Testis (tissue), 3 donors: ENCODE data around the gene EMC8. TPM values are rescaled to one million over a fixed set of nuclear protein-coding genes. Genes with fewer than 3 reads are reported as not detected.

ENCODE experiments used
- DNase-seq: peaks from one replicate; pipeline ENCODE4 v3.0.0-alpha.2; 2019
- H3K27ac ChIP-seq, 2 donors: fragments of 200-600 bp; sonication (generic); one replicate each; pipeline ENCODE4 v1.5.1; 2019
- H3K27me3 ChIP-seq: fragments of 200-600 bp; sonication (generic); one replicate; pipeline ENCODE4 v1.5.1; 2019
- H3K36me3 ChIP-seq: fragments of 200-600 bp; sonication (generic); one replicate; pipeline ENCODE4 v1.5.1; 2017; ENCODE audit warnings: low read depth; ENCODE audit errors: missing control alignments
- H3K4me1 ChIP-seq: fragments of 200-600 bp; sonication (generic); one replicate; pipeline ENCODE4 v1.5.1; 2019
- H3K4me3 ChIP-seq, 2 donors: fragments of 200-600 bp; sonication (generic); one replicate each; pipeline ENCODE4 v1.5.1; 2017 to 2019
- H3K9me3 ChIP-seq: fragments of 200-600 bp; sonication (generic); one replicate; pipeline ENCODE4 v1.5.1; 2017
- CTCF ChIP-seq, 3 experiments: fragments of 450-650 bp in 2 of 3; fragments of 200-600 bp in 1 of 3; sonication (generic) in 1 of 3; IDR thresholded peaks; one replicate each; pipeline ENCODE4 v1.5.1; 2016 to 2019; ENCODE audit warnings: antibody characterized with exemption in 3 of 3, mild to moderate bottlenecking in 2 of 3, moderate library complexity in 1 of 3
- POLR2A ChIP-seq: fragments of 450-650 bp; IDR thresholded peaks from one replicate; pipeline ENCODE4 v1.6.1; 2017; ENCODE audit warnings: antibody characterized with exemption, mild to moderate bottlenecking, moderate library complexity
- WGBS, 2 donors: methylation state at CpG; one replicate each; pipeline ENCODE4 v1.1.5; 2018; 5-methylcytosine and 5-hydroxymethylcytosine counted together
- intact Hi-C: fragments of 100-400 bp; cut with DNase I; formaldehyde crosslinking; loops from one replicate; pipeline ENCODE4 v1.15.1; 2023; ENCODE audit warnings: low total_unique reads
- polyA plus RNA-seq: library from polyadenylated mRNA; stranded (reverse); fragments of 350-450 nt; fragmentation: Illumina TruSeq; extraction: RNeasy Lipid Tissue Mini Kit (QIAGEN cat#74804); gene quantifications from one replicate; pipeline ENCODE4 v1.2.3, GENCODE V29; 2014; ENCODE audit warnings: low read depth, low replicate concordance; ENCODE audit not compliant: insufficient read depth
- total RNA-seq, 2 donors: library from RNA; depleted of rRNA; stranded (reverse); fragments of >200 nt; gene quantifications; one replicate each; pipeline ENCODE4 v1.2.3, GENCODE V29; 2016

Gene EMC8
- total and polyA plus RNA-seq, 3 donors from 2014 or later: 38.7 to 57.3 (median 44.2) TPM

GRCh38 chr16:85788819-85789218 is 10.5 kb downstream of the EMC8 start:
- Histone ChIP-seq H3K27me3 (no peaks in the 10 kb centered on the region), H3K9me3 (no peaks in the 10 kb centered on the region), H3K4me3 (no peak overlapping the region), H3K4me1 (no peaks in the 10 kb centered on the region), H3K27ac (no peak overlapping the region), H3K36me3 (no peaks in the 10 kb centered on the region)
- intact Hi-C loops: no loop called here
- WGBS, 2 donors: 92% methylated on average over 11 of the region's 11 CpGs
- no peak for DNase-seq
- TF ChIP-seq POLR2A (no peak), CTCF (IDR thresholded peaks at IDR 0.05) (no peak)

- TF ChIP-seq POLR2A (no peak), CTCF (IDR thresholded peaks at IDR 0.05) (no peak)
- Histone ChIP-seq H3K4me3 (no peak overlapping the region), H3K27ac (no peak overlapping the region), H3K36me3 (no peaks in the 10 kb centered on the region), H3K27me3 (no peaks in the 10 kb centered on the region), H3K9me3 (no peaks in the 10 kb centered on the region), H3K4me1 (no peaks in the 10 kb centered on the region)
- WGBS, 2 donors: 85 to 93% methylated on average over 2 of the region's 2 CpGs
- no peak for DNase-seq
- intact Hi-C loops: no loop called here
These were observed 13.4 kb downstream of the EMC8 start for GRCh38 chr16:85785927-85786326.

GRCh38 chr16:85784813-85785212 is 14.5 kb downstream of the EMC8 start:
- no peak for DNase-seq
- Histone ChIP-seq H3K27ac (no peak overlapping the region), H3K4me1 (no peaks in the 10 kb centered on the region), H3K9me3 (no peaks in the 10 kb centered on the region), H3K4me3 (no peak overlapping the region), H3K36me3 (no peaks in the 10 kb centered on the region), H3K27me3 (no peaks in the 10 kb centered on the region)
- TF ChIP-seq CTCF (IDR thresholded peaks at IDR 0.05): no peak
- TF ChIP-seq POLR2A: no peak
- intact Hi-C loops: no loop called here
- 97 to 100% methylated on average over 2 of the region's 2 CpGs for WGBS, 2 donors

GRCh38 chr16:85783441-85783840 is 15.9 kb downstream of the EMC8 start:
- DNase-seq: no peak
- WGBS, 2 donors: 89 to 96% methylated on average over 8 of the region's 8 CpGs
- intact Hi-C loops: no loop called here
- no peak overlapping the region for H3K27ac ChIP-seq
- no peak overlapping the region for H3K4me3 ChIP-seq
- H3K36me3 ChIP-seq: no peaks in the 10 kb centered on the region
- no peaks in the 10 kb centered on the region for H3K27me3 ChIP-seq
- TF ChIP-seq CTCF (IDR thresholded peaks at IDR 0.05): no peak
- no peak for TF ChIP-seq POLR2A
- H3K9me3 ChIP-seq: no peaks in the 10 kb centered on the region
- H3K4me1 ChIP-seq: no peaks in the 10 kb centered on the region

- H3K4me1 ChIP-seq: no peaks in the 10 kb centered on the region
- 93% methylated on average over 6 of the region's 6 CpGs for WGBS, 2 donors
- H3K27ac ChIP-seq: no peak overlapping the region
- TF ChIP-seq CTCF (IDR thresholded peaks at IDR 0.05) (no peak), POLR2A (no peak)
- H3K36me3 ChIP-seq: no peaks in the 10 kb centered on the region
- H3K9me3 ChIP-seq: no peaks in the 10 kb centered on the region
- intact Hi-C loops: no loop called here
- H3K4me3 ChIP-seq: no peak overlapping the region
- no peak for DNase-seq
- H3K27me3 ChIP-seq: no peaks in the 10 kb centered on the region
These were observed 16.9 kb downstream of the EMC8 start for GRCh38 chr16:85782451-85782850.
